ENCODE results near the gene TK1.

DNA sequence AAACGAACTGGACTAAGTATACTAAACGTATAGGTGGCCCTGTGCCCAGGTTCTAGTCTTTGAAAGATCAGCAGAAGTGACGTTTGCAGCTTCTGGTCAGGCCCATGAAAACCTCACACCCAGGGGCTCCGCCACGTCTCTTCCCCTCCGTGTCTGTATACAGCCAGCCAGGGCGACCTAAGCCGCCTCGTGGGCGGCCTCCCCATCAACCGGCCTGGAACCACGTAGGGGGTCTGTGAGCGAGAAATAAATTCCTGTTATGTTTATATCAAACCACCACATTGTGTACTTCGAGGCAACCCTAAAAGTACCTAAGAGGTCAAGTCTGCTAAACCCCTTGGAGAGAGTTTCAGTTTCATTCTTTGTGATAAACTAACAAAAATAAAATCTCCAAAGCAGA lies 6.8 kb downstream of the TK1 start:
- TF ChIP-seq, protein P1, sequence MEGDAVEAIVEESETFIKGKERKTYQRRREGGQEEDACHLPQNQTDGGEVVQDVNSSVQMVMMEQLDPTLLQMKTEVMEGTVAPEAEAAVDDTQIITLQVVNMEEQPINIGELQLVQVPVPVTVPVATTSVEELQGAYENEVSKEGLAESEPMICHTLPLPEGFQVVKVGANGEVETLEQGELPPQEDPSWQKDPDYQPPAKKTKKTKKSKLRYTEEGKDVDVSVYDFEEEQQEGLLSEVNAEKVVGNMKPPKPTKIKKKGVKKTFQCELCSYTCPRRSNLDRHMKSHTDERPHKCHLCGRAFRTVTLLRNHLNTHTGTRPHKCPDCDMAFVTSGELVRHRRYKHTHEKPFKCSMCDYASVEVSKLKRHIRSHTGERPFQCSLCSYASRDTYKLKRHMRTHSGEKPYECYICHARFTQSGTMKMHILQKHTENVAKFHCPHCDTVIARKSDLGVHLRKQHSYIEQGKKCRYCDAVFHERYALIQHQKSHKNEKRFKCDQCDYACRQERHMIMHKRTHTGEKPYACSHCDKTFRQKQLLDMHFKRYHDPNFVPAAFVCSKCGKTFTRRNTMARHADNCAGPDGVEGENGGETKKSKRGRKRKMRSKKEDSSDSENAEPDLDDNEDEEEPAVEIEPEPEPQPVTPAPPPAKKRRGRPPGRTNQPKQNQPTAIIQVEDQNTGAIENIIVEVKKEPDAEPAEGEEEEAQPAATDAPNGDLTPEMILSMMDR (IDR thresholded peaks at IDR 0.05): no peak
- TF ChIP-seq POLR2AphosphoS5 (IDR thresholded peaks at IDR 0.05): no peak
